Stimulated activated CD8-positive, alpha-beta memory T cell treated with anti-CD3 and anti-CD28 coated beads, Interleukin-15, amount 100 ng/mL, for 4 hours (primary cell): ENCODE measurements around the gene SIRT5.

Experiments
- DNase-seq, 2 donors: peaks; one replicate each; pipeline ENCODE4 v3.0.0-alpha.2; 2020; ENCODE audit warnings: low read depth in 2 of 2

SIRT5 gene

DNA sequence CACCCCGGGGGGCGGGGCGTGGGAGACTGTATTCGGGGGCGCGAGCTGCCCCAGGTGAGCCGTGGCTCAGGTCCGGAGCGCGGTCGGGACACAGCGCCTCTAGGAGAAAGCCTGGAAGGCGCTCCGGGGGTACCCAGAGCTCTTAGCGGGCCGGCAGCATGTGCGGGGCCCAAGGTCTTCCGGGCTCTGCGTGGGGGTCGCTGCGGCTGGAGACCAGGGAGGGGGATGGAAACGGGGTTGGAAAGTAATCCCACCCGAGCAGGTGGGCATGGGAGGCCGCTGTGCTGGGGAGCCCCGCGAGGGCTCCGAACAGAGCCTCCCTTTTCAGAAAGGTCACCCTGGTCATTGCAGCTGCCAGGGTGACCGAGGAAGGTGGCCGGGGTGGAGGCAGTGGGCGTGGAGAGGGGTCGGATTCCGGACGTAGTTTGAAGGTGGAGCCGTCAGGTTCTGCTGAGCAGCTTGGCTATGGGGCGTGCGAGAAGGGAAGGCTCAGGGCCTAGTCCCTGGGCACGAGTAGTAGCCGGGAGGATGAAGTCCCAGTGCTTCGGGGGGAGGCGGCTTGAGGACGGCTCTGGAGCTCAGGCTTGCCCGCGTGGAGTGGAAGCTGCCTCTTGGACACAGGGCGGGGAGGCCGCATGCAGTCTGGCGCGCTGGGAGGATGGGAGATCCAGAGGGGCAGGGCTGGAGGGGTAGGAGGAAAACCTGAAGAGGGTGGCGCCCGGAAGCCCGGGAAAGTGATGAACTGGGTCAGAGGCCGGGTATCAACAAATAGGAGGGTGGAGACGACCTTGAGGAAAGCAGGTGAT, at the start of gene SIRT5:
SIRT5 (plus strand) TSS at position 31 of the 806 bp plus-strand sequence. CDS start 9,510 bp downstream, outside the sequence.
- peak; percentile 31 to 40 for DNase-seq

DNA sequence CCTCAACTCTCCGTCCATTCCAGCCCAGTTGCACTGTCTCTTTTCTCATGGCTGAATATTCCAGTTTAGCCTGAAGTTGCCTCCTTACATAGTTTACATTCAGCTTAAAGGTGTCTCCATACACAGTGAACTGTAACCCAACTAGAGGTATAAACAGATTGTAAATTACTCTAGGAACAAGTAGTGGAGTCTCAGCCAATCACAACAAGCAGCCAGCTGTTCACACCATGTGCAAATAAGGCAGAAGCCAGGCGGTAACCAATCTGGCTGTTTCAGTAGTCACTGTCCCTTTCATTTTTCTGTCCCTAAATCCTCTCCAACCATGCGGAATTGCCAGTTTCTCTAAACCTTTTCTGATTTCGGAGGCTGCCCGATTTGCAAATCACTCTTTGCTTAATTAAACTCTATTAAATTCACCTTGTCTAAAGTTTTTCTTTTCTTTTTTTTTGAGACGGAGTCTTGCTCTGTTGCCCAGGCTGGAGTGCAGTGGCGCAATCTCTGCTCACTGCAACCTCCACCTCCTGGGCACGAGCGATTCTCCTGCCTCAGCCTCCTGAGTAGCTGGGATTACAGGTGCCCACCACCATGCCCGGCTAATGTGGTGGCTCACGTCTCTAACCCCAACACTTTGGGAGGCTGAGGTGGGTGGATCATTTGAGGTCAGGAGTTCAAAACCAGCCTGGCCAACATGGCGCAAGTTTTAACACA, 49.4 kb upstream of the SIRT5 start:
- no peak for DNase-seq

DNA sequence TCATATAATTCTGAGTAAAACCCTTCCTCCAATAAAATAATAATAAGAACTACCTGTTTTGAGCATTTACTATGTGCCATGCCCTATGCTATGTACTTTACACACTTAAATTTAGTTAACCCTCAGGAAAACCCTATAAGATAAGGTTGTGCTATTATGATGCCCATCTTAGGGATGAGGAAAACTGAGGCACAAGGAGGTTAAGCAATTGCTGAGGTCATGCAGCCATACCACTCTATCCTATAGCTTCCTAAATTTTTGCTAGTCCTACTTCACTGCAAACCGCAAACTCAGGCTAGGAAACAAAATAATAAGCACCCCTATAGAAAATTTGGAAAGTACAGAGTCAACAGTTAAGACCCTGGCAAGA, 48.1 kb upstream of the SIRT5 start:
- DNase-seq = no peak

DNA sequence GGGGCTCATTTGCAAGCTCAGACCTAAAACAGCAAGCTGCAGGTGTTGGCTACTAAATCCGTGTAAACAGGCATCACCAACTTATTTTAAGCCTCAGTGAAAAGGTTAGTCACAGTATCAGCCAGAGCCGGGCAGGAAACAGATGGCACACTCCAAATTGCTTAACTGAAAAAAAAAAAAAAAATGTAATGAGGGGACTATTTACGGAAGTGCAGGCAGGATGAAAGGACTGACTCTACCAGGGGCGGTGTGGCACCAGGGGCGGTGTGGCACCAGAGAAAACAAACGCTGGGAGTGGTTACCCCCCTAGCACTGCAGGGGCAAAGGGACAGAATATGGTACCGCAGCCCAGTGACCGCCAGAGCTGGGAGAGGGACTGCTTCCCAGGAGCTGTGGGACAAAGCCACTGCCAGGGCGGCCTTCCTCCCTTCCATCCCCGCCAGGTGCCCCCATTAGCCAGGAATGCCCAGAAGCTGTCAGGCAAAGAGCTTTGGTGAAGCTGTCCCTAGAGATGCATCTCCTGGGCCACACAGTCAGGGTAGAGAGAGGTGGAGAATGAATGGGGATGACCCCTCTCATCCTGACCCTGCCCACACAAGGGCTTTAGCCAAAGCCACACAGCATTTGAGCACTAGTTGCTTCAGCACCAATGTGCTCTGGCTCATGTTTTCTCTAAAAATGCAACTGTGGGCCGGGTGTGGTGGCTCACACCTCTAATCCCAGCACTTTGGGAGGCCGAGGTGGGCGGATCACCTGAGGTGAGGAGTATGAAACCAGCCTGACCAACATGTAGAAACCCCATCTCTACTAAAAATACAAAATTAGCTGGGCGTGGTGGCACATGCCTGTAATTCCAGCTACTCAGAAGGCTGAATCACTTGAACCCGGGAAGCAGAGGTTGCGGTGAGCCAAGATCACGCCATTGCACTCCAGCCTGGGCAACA, 47.4 kb upstream of the SIRT5 start:
- no peak for DNase-seq

DNA sequence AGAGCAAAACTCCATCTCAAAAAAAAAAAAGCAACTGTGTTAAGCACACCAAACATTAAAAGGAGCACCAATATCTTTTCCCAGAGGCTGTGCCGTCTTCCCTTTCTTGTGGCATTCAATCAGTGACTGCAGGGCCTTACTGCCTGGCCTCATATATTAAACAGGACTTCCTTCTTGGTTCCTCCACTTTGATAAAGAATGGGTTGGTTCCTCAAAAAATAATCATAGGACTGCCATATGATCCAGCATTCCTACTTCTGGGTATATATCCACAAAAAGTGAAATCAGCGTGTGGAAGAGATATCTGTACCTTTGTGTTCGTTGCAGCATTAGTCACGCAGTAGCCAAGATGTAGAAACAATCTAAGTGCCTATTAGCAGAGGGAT, 46.7 kb upstream of the SIRT5 start:
- DNase-seq = no peak

DNA sequence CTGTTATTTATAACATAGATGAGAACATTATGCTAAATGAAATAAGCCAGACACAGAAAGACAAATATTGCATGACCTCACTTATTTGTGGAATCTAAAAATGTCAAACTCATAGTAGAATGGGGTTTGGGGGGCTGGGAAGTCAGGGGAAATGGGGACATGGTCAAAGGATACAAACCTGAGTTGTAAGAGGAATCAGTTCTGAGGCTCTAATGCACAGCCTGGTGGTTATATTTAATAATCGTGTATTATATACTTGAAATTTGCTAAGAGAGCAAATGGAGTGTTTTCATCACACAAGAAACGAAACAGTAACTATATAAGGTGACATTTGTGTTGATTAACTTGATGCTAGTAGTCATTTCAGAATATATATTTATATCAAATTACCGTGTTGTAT, 46.2 kb upstream of the SIRT5 start:
- DNase-seq = no peak

DNA sequence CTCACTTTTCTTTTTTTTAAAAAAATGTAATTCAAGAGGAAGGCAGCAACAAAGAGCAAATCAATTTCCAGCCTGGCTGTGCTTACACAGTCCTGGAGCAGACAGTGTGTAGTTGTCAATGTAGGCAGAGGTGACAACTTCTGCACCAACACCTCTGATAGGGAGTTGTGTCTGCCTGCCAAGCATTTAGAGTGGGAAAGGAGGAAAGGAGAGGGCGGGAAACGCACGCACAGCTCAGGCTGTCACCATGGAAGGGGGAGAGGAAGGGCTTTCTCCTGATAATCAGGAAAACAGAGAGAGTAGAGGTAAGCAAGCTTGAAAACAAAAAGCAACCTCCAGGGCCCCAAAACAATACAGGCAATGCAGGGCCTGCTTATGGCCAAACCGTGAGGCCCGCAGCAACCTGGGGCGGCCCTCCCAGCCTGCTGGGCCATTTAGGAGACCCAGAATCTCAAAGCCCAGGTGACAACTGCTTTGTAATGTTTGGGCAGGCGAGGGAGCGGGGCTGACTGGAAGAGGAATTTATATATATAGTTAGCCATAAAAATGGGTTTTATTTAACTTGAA, 45.5 kb upstream of the SIRT5 start:
- DNase-seq = no peak

DNA sequence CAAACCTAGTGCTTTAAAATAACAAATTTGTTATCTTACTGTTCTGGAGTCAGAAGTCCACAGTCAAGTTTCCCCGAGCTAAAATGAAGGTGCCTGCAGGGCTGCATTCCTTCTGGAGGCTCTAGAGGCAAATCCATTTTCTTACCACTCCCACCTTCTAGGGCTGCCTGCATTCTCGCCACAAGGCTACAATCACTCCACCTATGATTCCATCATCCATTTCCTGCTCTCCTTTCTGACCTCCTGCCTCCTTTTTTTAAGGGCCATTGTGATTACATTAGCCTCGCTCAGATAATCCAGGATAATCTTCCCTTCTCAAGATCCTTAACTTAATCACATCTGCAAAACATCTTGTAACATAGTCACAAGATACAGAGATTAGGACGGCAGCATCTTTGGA, 42.4 kb upstream of the SIRT5 start:
- no peak for DNase-seq

DNA sequence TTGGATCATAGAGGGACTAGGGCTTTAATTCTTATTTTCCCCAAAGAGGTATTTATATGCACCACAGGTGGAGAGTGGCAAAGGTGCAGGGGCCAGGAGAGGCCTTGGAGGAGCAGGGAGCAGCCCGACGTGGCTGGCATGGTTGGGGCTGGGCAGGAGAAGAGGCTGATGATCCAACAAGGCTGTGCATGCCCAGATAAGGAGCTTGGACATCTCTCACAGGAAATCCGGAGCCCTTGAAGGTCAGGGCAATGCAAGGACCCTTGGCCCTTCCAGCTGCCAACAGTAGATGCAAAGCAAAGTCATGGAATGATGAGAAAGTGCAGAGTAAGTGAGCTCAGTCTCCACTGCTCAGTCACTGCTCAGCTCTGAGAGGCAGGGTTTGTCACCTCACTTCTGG, 39.9 kb upstream of the SIRT5 start:
- no peak for DNase-seq

DNA sequence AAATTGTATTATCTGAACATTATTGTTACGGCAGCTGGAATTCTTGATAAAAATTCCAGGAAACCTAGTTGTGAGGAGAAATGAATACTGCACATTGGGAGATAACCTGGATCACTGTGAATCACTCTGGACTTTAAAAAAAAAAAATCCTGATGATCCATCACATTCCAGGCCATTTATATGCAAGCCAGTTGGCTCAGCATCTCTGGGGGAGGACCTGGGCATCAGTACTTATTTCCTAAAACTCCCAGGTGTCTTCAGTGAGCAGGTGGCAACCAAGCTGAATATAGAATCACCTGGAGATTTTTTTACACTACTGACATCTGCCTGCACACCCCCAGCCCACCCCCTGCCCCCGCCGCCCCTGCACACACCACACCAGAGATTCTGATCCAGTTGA, 39.1 kb upstream of the SIRT5 start:
- DNase-seq = no peak

DNA sequence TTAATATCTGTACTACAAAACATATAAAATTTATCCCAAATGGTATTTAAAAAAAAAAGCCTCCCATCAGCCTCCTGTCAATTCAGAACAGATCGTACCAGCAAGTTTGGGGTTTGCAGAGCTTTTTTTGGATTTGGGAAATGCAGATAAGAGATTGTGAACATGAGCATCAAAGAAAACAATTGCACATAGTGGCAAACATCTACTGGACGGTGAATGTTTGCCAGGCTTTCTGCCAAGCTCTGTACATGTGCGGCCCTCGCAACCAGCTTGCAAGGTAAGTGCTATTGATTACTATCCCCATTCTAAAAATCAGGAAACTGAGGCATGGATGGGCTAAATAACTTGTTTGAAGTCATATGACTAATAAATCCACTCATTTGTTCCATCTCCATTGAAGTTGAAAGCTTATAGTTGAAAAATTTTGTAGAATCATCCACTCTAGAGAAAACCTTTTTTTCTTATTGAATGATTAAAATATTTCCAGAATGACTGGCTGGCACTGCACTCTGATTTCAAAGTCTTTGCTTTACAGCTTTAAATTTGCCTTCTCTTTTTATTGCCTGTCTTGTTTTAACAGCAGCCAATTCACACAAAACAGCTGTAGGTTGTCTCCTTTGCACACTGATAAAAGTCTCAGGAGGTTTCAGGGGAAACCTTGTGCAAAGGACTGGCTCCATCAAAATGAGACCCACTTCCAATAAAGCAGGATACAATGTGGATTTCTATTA, 37.4 kb upstream of the SIRT5 start:
- DNase-seq = no peak

DNA sequence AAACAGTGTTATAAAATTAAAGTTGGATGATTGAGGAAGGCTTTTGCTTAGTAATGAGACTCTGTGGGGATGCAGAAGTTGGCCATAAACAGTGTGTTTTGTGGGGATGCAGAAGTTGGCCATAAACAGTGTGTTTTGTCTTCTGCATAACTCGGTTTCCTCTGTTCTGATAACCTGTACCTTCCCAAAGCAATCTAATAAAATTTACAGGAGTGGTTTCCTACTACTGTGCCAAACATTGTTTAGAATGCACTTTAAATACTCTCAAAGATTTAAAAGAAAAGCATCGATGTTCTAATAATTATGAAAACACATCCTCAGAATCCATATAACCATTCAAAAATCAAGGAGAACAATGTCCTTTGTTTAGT, 36.9 kb upstream of the SIRT5 start:
- no peak for DNase-seq

DNA sequence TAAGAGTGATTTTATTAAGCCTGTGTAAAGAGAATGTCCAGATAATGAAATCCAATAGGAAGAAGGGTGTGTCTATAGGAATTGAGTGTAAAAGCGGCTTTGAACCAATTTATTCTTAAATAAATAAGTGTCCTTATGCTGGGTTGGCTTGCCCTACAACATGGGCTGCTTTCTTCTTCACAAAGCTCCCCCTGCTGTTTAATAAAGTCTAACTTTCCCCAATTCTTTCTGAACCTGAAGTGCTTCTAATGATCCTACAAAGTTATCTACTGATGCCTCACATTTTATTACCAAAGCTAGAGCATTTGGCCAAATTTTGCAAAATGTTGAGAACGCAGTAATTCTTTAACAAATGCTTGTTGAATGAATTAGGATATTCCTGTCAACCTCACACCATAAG, 36.3 kb upstream of the SIRT5 start:
- no peak for DNase-seq

DNA sequence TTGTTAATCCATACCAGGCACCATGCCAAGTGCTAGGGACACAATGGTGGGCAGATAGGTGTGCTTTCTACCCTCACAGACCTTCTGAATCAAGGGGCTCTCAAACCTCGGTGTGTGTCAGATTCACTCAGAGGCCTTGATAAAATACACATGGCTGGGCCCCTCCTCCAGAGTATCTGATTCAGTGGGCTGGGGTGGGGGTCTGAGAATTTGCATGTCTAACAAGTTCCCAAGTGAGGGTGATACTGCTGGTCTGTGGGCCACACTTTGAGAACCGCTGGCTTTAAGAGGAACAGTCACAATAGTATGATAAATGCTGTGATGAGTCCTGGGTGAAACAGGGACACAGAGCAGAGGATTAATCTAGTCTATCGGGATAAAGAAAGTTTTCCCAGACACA, 35.8 kb upstream of the SIRT5 start:
- DNase-seq = no peak

DNA sequence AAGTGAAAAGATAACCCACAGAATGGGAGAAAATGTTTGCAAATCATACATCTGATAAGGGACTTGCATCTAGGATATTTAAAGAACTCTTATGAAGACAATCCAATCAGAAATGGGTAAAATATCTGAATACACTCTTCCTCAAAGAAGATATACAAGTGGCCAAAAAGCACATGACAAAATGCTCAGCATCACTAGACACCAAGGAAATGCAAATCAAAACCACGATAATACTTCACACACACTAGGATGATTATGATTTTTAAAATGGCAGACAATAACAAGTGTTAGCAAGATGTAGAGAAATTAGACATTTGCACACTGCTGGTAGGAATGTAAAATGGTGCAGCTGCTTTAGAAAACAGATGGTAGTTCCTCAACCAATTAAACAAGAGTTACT, 34.8 kb upstream of the SIRT5 start:
- no peak for DNase-seq

DNA sequence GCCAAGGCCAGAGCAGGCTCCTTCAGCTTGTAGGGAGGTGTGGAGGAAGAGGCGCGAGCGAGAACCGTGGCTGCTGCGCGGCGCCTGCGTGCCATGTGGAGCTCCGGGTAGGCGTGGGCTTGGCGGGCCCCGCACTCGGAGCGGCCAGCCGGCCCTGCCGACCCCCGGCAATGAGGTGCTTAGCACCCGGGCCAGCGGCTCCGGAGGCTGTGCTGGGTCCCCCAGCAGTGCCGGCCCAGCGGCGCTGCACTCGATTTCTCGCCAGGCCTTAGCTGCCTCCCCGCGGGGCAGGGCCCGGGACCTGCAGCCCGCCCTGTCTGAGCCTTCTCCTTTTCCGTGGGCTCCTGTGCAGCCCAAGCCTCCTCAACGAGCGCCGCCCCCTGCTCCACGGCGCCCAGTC, 32.9 kb upstream of the SIRT5 start:
- DNase-seq = no peak

DNA sequence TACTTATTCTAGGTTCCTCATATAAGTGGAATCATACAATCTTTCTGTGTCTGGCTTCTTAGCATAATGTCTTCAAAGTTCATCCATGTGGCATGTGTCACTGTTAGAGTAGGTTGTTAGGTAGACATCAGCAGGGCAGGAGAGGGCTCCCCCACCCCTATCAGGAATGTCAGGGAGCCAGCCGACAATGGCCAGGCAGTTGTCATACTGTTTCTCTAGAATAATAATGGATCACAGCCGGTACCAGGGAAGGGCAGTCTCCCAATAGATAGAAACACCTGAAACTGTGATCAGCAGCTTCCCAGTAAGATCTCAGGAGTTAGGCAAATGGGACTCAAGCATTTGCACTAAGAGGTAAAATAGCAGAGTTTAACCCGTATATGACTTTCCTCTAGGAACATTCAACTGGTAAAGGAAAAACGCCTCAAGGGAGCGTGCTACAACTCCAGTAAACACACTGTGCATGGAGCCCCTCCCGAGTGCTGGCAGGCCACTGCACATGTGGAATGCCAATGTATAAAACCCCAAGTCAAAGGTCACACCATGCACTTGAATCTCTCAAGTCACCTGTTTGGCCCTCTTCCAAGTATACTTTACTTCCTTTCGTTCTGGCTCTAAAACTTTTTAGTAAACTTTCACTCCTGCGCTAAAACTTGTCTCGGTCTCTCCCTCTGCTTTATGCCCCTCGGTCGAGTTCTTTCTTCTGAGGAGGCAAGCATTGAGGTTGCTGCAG, 29.8 kb upstream of the SIRT5 start:
- DNase-seq = no peak

DNA sequence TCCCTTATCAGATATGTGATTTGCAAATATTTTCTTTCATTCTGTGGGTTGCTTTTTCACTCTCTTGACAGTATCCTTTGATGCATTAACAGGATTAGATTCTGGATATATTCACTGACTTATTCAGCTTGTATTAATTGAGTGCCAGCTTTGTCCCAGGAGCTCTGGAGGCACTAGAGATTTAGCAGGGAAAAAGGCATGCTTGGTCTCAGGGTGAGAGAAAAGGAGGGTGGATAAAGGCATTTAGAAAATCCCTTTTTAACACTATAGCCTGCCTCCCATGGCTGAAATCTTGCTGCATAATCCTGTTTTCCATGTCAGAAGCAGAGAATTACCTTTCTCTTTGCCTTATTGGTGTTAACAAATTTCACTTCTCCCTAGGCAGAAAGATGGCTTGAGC, 28.5 kb upstream of the SIRT5 start:
- DNase-seq = no peak

DNA sequence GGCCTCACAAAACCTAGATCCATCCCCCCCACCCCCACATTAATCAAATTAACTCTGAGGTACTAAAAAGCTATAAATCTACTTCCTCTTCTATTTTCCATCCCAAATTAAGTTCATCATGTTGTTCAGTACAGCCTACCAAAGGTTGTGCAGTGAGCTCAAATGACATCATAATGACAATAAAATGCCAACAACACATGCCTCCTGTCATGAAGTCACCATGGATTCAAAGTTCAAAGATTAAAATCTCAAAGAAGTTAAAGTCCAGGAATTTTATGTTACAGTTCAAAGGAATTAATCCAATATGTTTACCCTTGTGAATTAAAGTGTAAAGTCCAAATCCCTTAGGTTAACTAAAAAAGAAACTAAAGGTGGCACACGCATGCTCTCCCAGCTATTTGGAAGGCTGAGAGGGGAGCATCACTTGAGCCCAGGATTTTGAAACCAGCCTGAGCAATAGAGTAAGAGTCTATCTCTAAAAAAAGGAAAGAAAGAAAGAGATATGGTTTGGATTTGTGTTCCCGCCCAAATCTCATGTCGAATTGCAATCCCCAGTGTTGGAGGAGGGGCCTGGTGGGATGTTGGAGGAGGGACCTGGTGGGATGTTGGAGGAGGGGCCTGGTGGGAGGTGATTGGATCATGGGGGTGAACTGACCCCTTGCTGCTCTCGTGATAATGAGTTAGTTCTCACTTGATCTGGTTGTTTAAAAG, 25.7 kb upstream of the SIRT5 start:
- DNase-seq = no peak

DNA sequence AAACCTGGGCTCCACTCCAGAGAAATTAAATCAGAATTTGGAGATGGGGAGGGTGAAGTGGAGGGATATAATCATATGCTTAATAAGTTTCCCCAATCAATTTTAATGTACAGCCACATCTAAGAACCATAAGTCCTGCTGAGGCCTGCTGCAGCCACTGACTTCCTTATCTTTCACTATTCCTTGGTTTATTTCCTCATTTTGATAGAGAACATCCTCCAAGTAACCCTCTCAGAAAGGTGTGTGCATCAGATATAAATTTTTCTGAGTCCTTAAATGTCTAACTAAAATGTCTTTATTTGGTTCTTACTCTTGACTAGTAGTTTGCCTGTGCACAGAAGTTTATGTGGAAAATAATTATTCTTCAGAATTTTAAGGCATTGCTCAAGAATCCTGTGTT, 23.7 kb upstream of the SIRT5 start:
- no peak for DNase-seq
